ENCODE measurements around the gene B3GNT4.

The B3GNT4 gene

GRCh38 chr12:122203301-122204166 lies at the start of gene B3GNT4:
Gene B3GNT4, plus strand, starts transcription at chr12:122203709. Its CDS starts 910 bp downstream, at chr12:122204619.
- Histone ChIP-seq H3K4me3 (IDR thresholded peaks at IDR 0.05; ENCODE audit: insufficient read depth, low read depth, low read length) (no peak within 1 kb of the TSS), H2AFZ (ENCODE audit: low read depth) (peak within 1 kb of the TSS; percentile 59)

DNA sequence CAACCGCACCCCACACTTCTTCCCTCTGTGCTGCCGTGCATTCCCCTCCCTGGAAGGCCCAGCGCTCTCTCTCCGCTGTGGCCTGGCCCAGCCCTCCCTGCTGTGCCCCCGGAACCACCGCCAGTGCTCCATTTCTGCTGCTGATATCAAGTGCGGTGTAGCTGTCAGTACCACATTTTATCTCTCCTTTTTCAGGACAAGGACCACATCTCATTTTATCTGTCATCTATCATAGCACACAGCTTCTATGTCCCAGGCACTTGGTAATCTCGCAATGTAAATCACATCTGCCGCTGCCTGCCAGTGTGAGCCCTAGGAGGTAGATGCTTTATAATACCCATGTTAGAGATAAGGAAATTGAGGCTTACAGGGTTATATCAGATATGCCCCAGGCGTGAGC lies 47.8 kb upstream of the B3GNT4 start:
- TF ChIP-seq, protein P1, sequence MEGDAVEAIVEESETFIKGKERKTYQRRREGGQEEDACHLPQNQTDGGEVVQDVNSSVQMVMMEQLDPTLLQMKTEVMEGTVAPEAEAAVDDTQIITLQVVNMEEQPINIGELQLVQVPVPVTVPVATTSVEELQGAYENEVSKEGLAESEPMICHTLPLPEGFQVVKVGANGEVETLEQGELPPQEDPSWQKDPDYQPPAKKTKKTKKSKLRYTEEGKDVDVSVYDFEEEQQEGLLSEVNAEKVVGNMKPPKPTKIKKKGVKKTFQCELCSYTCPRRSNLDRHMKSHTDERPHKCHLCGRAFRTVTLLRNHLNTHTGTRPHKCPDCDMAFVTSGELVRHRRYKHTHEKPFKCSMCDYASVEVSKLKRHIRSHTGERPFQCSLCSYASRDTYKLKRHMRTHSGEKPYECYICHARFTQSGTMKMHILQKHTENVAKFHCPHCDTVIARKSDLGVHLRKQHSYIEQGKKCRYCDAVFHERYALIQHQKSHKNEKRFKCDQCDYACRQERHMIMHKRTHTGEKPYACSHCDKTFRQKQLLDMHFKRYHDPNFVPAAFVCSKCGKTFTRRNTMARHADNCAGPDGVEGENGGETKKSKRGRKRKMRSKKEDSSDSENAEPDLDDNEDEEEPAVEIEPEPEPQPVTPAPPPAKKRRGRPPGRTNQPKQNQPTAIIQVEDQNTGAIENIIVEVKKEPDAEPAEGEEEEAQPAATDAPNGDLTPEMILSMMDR (conservative IDR thresholded peaks at IDR 0.05; ENCODE audit: low read depth, low read length): no peak
- Histone ChIP-seq H3K9ac (no peak overlapping the region), H3K4me3 (IDR thresholded peaks at IDR 0.05; ENCODE audit: insufficient read depth, low read depth, low read length) (no peak overlapping the region), H3K27ac (no peak overlapping the region), H3K4me1 (ENCODE audit: low read depth, poor library complexity, severe bottlenecking) (no peaks in the 10 kb centered on the region), H2AFZ (ENCODE audit: low read depth) (no peak overlapping the region), H3K36me3 (ENCODE audit: insufficient read depth) (no peaks in the 10 kb centered on the region), H4K20me1 (ENCODE audit: insufficient read depth) (no peaks in the 10 kb centered on the region), H3K79me2 (ENCODE audit: insufficient read depth, low read depth) (no peaks in the 10 kb centered on the region), H3K4me2 (no peak overlapping the region), H3K27me3 (ENCODE audit: insufficient read depth, low read depth) (no peaks in the 10 kb centered on the region)

More at GRCh38 chr12:122203301-122204166, at the start of gene B3GNT4:
- no peaks in the 10 kb centered on the region for H3K79me2 ChIP-seq (ENCODE audit: insufficient read depth, low read depth)
- H3K4me1 ChIP-seq (ENCODE audit: low read depth, poor library complexity, severe bottlenecking): peaks cover 6% of the 10 kb centered on the region
- H3K9ac ChIP-seq: no peak within 1 kb of the TSS
- no peaks in the 10 kb centered on the region for H3K36me3 ChIP-seq (ENCODE audit: insufficient read depth)
- H3K27me3 ChIP-seq (ENCODE audit: insufficient read depth, low read depth): no peaks in the 10 kb centered on the region
- peak within 1 kb of the TSS; percentile 51 for H3K4me2 ChIP-seq
- TF ChIP-seq, protein P1 (conservative IDR thresholded peaks at IDR 0.05; ENCODE audit: low read depth, low read length): no peak
- no peak within 1 kb of the TSS for H3K27ac ChIP-seq
- H4K20me1 ChIP-seq (ENCODE audit: insufficient read depth): no peaks in the 10 kb centered on the region

GRCh38 chr12:122158700-122159285 lies 44.7 kb upstream of the B3GNT4 start:
- no peak overlapping the region for H3K27ac ChIP-seq
- TF ChIP-seq, protein P1 (conservative IDR thresholded peaks at IDR 0.05; ENCODE audit: low read depth, low read length): no peak
- no peak overlapping the region for H2AFZ ChIP-seq (ENCODE audit: low read depth)
- no peaks in the 10 kb centered on the region for H3K79me2 ChIP-seq (ENCODE audit: insufficient read depth, low read depth)
- no peak overlapping the region for H3K4me2 ChIP-seq
- no peak overlapping the region for H3K4me3 ChIP-seq (IDR thresholded peaks at IDR 0.05; ENCODE audit: insufficient read depth, low read depth, low read length)
- H4K20me1 ChIP-seq (ENCODE audit: insufficient read depth): no peaks in the 10 kb centered on the region
- no peaks in the 10 kb centered on the region for H3K36me3 ChIP-seq (ENCODE audit: insufficient read depth)
- H3K27me3 ChIP-seq (ENCODE audit: insufficient read depth, low read depth): no peaks in the 10 kb centered on the region
- no peaks in the 10 kb centered on the region for H3K4me1 ChIP-seq (ENCODE audit: low read depth, poor library complexity, severe bottlenecking)
- no peak overlapping the region for H3K9ac ChIP-seq

DNA sequence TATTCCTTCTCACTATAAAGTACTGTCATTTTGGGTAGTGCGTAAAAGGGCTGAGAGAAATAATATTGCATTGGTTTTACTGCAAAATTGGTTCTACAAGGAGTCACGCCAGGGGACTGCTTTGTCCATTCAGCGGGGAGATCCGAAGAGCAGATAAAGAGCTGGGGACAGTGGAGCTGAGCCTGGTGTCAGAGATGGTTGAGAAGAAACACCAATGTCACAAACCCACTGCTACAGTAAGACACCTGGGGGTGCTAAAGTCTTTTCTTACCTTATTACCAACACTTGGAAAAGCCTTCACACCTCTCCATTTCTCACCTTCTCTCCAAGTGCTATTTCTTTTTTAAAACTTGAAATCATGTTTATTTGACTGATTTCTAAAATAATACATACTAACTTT lies 43.6 kb upstream of the B3GNT4 start:
- TF ChIP-seq, protein P1 (conservative IDR thresholded peaks at IDR 0.05; ENCODE audit: low read depth, low read length): no peak
- Histone ChIP-seq H3K4me3 (IDR thresholded peaks at IDR 0.05; ENCODE audit: insufficient read depth, low read depth, low read length) (no peak overlapping the region), H2AFZ (ENCODE audit: low read depth) (no peak overlapping the region), H3K9ac (no peak overlapping the region), H3K79me2 (ENCODE audit: insufficient read depth, low read depth) (no peaks in the 10 kb centered on the region), H3K27me3 (ENCODE audit: insufficient read depth, low read depth) (no peaks in the 10 kb centered on the region), H3K4me1 (ENCODE audit: low read depth, poor library complexity, severe bottlenecking) (no peaks in the 10 kb centered on the region), H4K20me1 (ENCODE audit: insufficient read depth) (no peaks in the 10 kb centered on the region), H3K4me2 (no peak overlapping the region), H3K27ac (no peak overlapping the region), H3K36me3 (ENCODE audit: insufficient read depth) (no peaks in the 10 kb centered on the region)

Data from KMS-11 (cell line).